PC-3 (cell line): ENCODE data around the gene DCTN2.

Source experiments
- EZH2 ChIP-seq: fragments of 300-600 bp; sonication (generic); IDR thresholded peaks from one replicate; pipeline ENCODE4 v1.6.1; 2017; ENCODE audit warnings: antibody characterized with exemption, mild to moderate bottlenecking, low read length; ENCODE audit not compliant: unreplicated experiment
- EZH2phosphoT487 ChIP-seq: fragments of 300-600 bp; sonication (generic); IDR thresholded peaks from 2 replicates; pipeline ENCODE4 v1.6.1; 2018; ENCODE audit warnings: mild to moderate bottlenecking, antibody characterized with exemption, low read length, borderline replicate concordance
- TF ChIP-seq, protein P1 (sequence below): fragments of 300-600 bp; sonication (generic); conservative IDR thresholded peaks from 2 replicates; pipeline ENCODE4 v1.5.1; 2017; ENCODE audit warnings: antibody characterized with exemption, low read depth, mild to moderate bottlenecking, low read length

DNA sequence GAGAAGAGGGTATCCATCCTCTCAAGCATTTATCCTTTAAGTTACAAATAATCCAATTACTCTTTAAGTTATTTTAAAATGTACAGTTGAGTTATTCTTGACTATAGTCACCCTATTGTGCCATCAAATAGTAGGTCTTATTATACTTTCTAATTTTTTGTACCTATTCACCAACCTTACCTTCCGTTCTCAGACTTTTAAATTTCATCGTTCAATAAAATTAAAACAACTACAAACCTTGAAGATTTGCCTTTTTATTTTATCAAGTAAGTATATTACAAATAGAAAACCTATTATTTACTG lies 972 bp upstream of the DCTN2 start:
- TF ChIP-seq, protein P1, sequence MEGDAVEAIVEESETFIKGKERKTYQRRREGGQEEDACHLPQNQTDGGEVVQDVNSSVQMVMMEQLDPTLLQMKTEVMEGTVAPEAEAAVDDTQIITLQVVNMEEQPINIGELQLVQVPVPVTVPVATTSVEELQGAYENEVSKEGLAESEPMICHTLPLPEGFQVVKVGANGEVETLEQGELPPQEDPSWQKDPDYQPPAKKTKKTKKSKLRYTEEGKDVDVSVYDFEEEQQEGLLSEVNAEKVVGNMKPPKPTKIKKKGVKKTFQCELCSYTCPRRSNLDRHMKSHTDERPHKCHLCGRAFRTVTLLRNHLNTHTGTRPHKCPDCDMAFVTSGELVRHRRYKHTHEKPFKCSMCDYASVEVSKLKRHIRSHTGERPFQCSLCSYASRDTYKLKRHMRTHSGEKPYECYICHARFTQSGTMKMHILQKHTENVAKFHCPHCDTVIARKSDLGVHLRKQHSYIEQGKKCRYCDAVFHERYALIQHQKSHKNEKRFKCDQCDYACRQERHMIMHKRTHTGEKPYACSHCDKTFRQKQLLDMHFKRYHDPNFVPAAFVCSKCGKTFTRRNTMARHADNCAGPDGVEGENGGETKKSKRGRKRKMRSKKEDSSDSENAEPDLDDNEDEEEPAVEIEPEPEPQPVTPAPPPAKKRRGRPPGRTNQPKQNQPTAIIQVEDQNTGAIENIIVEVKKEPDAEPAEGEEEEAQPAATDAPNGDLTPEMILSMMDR = no peak
- TF ChIP-seq EZH2 (no peak), EZH2phosphoT487 (no peak)
